ENCODE measurements around the gene ASTL.

ASTL gene

GRCh38 chr2:96131152-96131812, 7.0 kb downstream of the ASTL start:
- no peaks in the 10 kb centered on the region for H3K9me3 ChIP-seq (ENCODE audit: control insufficient read depth, insufficient read depth, low read length)
- H3K9ac ChIP-seq (ENCODE audit: low read depth, low read length), result no peak overlapping the region

GRCh38 chr2:96130483-96130882, 7.8 kb downstream of the ASTL start:
- Histone ChIP-seq H3K9ac (ENCODE audit: low read depth, low read length) (no peak overlapping the region), H3K36me3 (ENCODE audit: control insufficient read depth, insufficient read depth, low read length) (no peaks in the 10 kb centered on the region), H3K27me3 (ENCODE audit: control insufficient read depth, insufficient read depth, low read length) (no peaks in the 10 kb centered on the region), H3K4me1 (ENCODE audit: control insufficient read depth, insufficient read depth, low read length) (no peaks in the 10 kb centered on the region), H3K4me3 (ENCODE audit: low read depth, low read length) (no peak overlapping the region), H3K9me3 (ENCODE audit: control insufficient read depth, insufficient read depth, low read length) (no peaks in the 10 kb centered on the region)

More at GRCh38 chr2:96131152-96131812, 7.0 kb downstream of the ASTL start:
- Histone ChIP-seq H3K36me3 (ENCODE audit: control insufficient read depth, insufficient read depth, low read length) (no peaks in the 10 kb centered on the region), H3K27me3 (ENCODE audit: control insufficient read depth, insufficient read depth, low read length) (no peaks in the 10 kb centered on the region), H3K4me3 (ENCODE audit: low read depth, low read length) (no peak overlapping the region), H3K4me1 (ENCODE audit: control insufficient read depth, insufficient read depth, low read length) (no peaks in the 10 kb centered on the region)

DNA sequence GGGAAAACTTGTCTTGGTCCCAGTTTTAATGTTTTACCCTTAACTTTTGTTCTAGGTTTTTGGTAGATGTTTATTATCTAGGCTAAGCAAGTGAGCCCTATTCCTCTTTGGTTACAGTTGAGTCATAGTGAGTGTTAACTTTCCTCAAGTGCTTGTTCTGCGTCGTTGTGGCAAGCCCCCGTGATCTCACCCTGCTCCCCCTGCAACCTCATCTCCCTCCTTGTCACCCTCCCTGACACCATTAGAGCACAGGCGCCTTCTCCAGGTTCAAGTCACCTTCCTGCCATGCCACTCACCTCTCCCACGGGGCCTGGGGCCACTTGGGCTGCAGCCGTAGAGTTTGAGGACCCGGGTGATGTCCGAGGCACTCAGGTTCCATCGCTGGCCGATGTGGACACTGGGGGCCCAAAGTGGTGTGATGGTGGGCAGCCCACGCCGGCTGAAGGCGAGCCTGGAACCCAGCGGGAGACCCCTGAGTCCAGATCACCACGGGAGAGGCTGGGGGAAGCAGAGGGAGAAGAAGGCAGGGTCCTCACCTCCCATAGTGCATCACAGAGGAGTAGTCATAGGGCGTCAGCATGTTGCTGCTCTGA, 8.7 kb downstream of the ASTL start:
- no peaks in the 10 kb centered on the region for H3K36me3 ChIP-seq (ENCODE audit: control insufficient read depth, insufficient read depth, low read length)
- H3K4me3 ChIP-seq (ENCODE audit: low read depth, low read length), result no peak overlapping the region
- no peaks in the 10 kb centered on the region for H3K4me1 ChIP-seq (ENCODE audit: control insufficient read depth, insufficient read depth, low read length)
- no peaks in the 10 kb centered on the region for H3K27me3 ChIP-seq (ENCODE audit: control insufficient read depth, insufficient read depth, low read length)
- H3K9me3 ChIP-seq (ENCODE audit: control insufficient read depth, insufficient read depth, low read length), result no peaks in the 10 kb centered on the region
- H3K9ac ChIP-seq (ENCODE audit: low read depth, low read length), result no peak overlapping the region

DNA sequence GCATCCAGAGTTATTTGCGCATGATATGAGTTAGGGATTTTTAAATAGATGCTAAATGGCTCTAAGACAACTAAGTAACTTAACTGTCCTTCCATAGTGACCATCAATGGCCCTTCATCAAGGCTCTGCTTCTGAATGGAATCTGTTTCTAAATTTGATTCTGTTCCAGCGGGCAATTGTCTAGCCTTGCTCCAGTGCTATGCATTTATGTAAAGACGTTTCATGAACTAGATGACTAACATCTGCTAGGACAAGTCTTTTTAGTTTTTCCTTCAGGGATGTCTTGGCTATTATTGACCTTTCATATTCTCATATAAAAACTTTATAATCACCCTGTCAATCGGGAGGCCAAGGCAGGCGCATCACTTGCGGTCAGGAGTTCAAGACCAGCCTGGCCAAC, 9.8 kb downstream of the ASTL start:
- H3K27me3 ChIP-seq (ENCODE audit: control insufficient read depth, insufficient read depth, low read length), result no peaks in the 10 kb centered on the region
- H3K36me3 ChIP-seq (ENCODE audit: control insufficient read depth, insufficient read depth, low read length), result no peaks in the 10 kb centered on the region
- H3K4me1 ChIP-seq (ENCODE audit: control insufficient read depth, insufficient read depth, low read length), result no peaks in the 10 kb centered on the region
- H3K4me3 ChIP-seq (ENCODE audit: low read depth, low read length), result no peak overlapping the region
- H3K9me3 ChIP-seq (ENCODE audit: control insufficient read depth, insufficient read depth, low read length), result no peaks in the 10 kb centered on the region
- H3K9ac ChIP-seq (ENCODE audit: low read depth, low read length), result no peak overlapping the region

- Histone ChIP-seq H3K9ac (ENCODE audit: low read depth, low read length) (no peak overlapping the region), H3K4me3 (ENCODE audit: low read depth, low read length) (no peak overlapping the region), H3K27me3 (ENCODE audit: control insufficient read depth, insufficient read depth, low read length) (peaks cover 4% of the 10 kb centered on the region), H3K4me1 (ENCODE audit: control insufficient read depth, insufficient read depth, low read length) (no peaks in the 10 kb centered on the region), H3K36me3 (ENCODE audit: control insufficient read depth, insufficient read depth, low read length) (no peaks in the 10 kb centered on the region), H3K9me3 (ENCODE audit: control insufficient read depth, insufficient read depth, low read length) (no peaks in the 10 kb centered on the region)
Observed at GRCh38 chr2:96124406-96125265, 13.7 kb downstream of the ASTL start.

GRCh38 chr2:96123936-96124335, 14.4 kb downstream of the ASTL start:
- H3K27me3 ChIP-seq (ENCODE audit: control insufficient read depth, insufficient read depth, low read length), result peaks cover 7% of the 10 kb centered on the region
- H3K4me3 ChIP-seq (ENCODE audit: low read depth, low read length), result no peak overlapping the region
- H3K4me1 ChIP-seq (ENCODE audit: control insufficient read depth, insufficient read depth, low read length), result no peaks in the 10 kb centered on the region
- no peak overlapping the region for H3K9ac ChIP-seq (ENCODE audit: low read depth, low read length)
- H3K9me3 ChIP-seq (ENCODE audit: control insufficient read depth, insufficient read depth, low read length), result no peaks in the 10 kb centered on the region
- H3K36me3 ChIP-seq (ENCODE audit: control insufficient read depth, insufficient read depth, low read length), result no peaks in the 10 kb centered on the region

GRCh38 chr2:96123290-96123689, 15.0 kb downstream of the ASTL start:
- no peaks in the 10 kb centered on the region for H3K36me3 ChIP-seq (ENCODE audit: control insufficient read depth, insufficient read depth, low read length)
- no peaks in the 10 kb centered on the region for H3K4me1 ChIP-seq (ENCODE audit: control insufficient read depth, insufficient read depth, low read length)
- peaks cover 13% of the 10 kb centered on the region for H3K27me3 ChIP-seq (ENCODE audit: control insufficient read depth, insufficient read depth, low read length)
- no peaks in the 10 kb centered on the region for H3K9me3 ChIP-seq (ENCODE audit: control insufficient read depth, insufficient read depth, low read length)
- no peak overlapping the region for H3K9ac ChIP-seq (ENCODE audit: low read depth, low read length)
- no peak overlapping the region for H3K4me3 ChIP-seq (ENCODE audit: low read depth, low read length)

GRCh38 chr2:96122391-96122790, 15.9 kb downstream of the ASTL start:
- H3K36me3 ChIP-seq (ENCODE audit: control insufficient read depth, insufficient read depth, low read length), result no peaks in the 10 kb centered on the region
- H3K4me1 ChIP-seq (ENCODE audit: control insufficient read depth, insufficient read depth, low read length), result peaks cover 1% of the 10 kb centered on the region
- H3K9ac ChIP-seq (ENCODE audit: low read depth, low read length), result no peak overlapping the region
- no peak overlapping the region for H3K4me3 ChIP-seq (ENCODE audit: low read depth, low read length)
- no peaks in the 10 kb centered on the region for H3K9me3 ChIP-seq (ENCODE audit: control insufficient read depth, insufficient read depth, low read length)
- peaks cover 22% of the 10 kb centered on the region for H3K27me3 ChIP-seq (ENCODE audit: control insufficient read depth, insufficient read depth, low read length)

DNA sequence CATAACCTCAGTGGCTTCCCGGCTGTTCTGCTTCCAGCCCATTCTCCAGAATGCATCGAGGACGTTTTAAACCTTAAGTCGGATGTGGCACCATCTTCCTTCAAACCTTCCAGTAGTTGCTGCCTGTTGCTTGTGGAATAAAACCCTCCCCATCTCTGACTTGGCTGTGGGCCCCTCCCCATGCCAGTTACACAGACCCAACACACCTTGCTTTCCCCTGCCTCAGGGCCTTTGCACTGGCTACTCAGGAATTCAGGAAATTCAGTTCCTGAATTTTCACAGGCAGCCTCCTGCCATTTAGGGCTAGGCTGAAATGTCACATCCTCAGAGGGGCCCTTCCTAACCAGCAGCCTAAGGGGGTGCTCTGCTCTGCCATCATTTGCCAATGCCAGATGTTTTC, 16.9 kb downstream of the ASTL start:
- peaks cover 4% of the 10 kb centered on the region for H3K4me1 ChIP-seq (ENCODE audit: control insufficient read depth, insufficient read depth, low read length)
- H3K9ac ChIP-seq (ENCODE audit: low read depth, low read length), result no peak overlapping the region
- H3K27me3 ChIP-seq (ENCODE audit: control insufficient read depth, insufficient read depth, low read length), result peaks cover 25% of the 10 kb centered on the region
- no peaks in the 10 kb centered on the region for H3K9me3 ChIP-seq (ENCODE audit: control insufficient read depth, insufficient read depth, low read length)
- H3K4me3 ChIP-seq (ENCODE audit: low read depth, low read length), result no peak overlapping the region
- H3K36me3 ChIP-seq (ENCODE audit: control insufficient read depth, insufficient read depth, low read length), result no peaks in the 10 kb centered on the region

- Histone ChIP-seq H3K4me1 (ENCODE audit: control insufficient read depth, insufficient read depth, low read length) (peaks cover 4% of the 10 kb centered on the region), H3K4me3 (ENCODE audit: low read depth, low read length) (no peak overlapping the region), H3K36me3 (ENCODE audit: control insufficient read depth, insufficient read depth, low read length) (no peaks in the 10 kb centered on the region), H3K9ac (ENCODE audit: low read depth, low read length) (no peak overlapping the region), H3K9me3 (ENCODE audit: control insufficient read depth, insufficient read depth, low read length) (no peaks in the 10 kb centered on the region), H3K27me3 (ENCODE audit: control insufficient read depth, insufficient read depth, low read length) (peaks cover 25% of the 10 kb centered on the region)
Observed at GRCh38 chr2:96120991-96121390, 17.3 kb downstream of the ASTL start.

- peaks cover 4% of the 10 kb centered on the region for H3K4me1 ChIP-seq (ENCODE audit: control insufficient read depth, insufficient read depth, low read length)
- H3K27me3 ChIP-seq (ENCODE audit: control insufficient read depth, insufficient read depth, low read length), result peaks cover 32% of the 10 kb centered on the region
- H3K36me3 ChIP-seq (ENCODE audit: control insufficient read depth, insufficient read depth, low read length), result no peaks in the 10 kb centered on the region
Observed at GRCh38 chr2:96120091-96120720, 18.1 kb downstream of the ASTL start.

More at GRCh38 chr2:96120091-96120720, 18.1 kb downstream of the ASTL start:
- Histone ChIP-seq H3K9me3 (ENCODE audit: control insufficient read depth, insufficient read depth, low read length) (no peaks in the 10 kb centered on the region), H3K4me3 (ENCODE audit: low read depth, low read length) (no peak overlapping the region), H3K9ac (ENCODE audit: low read depth, low read length) (no peak overlapping the region)

All from iPS-15b (cell line).